NCI-H1694 treated with DMSO at 0.1 percent for 48 hours (cell line): Measurements from ENCODE around the gene TFPI.
"Not testable (repeated sequence)": the region's sequence is repeated elsewhere in the genome, so short reads cannot be mapped to it uniquely, and the experiment has no call there.

ENCODE experiments used
- DNase-seq: peaks from one replicate; lab custom pipeline; 2025; lab: John Stamatoyannopoulos, UW

The TFPI gene

GRCh38 chr2:187528042-187528441, 26.2 kb downstream of the TFPI start:
- no peak for DNase-seq

GRCh38 chr2:187527262-187527661, 27.0 kb downstream of the TFPI start:
- no peak for DNase-seq

GRCh38 chr2:187526792-187527191, 27.4 kb downstream of the TFPI start:
- no peak for DNase-seq

GRCh38 chr2:187525163-187525900, 28.9 kb downstream of the TFPI start:
- no peak for DNase-seq

- no peak for DNase-seq
Measured at GRCh38 chr2:187523325-187523724, 30.9 kb downstream of the TFPI start.

GRCh38 chr2:187520121-187520624, 34.1 kb downstream of the TFPI start:
- DNase-seq = no peak

- DNase-seq = no peak
Measured at GRCh38 chr2:187519419-187520120, 34.7 kb downstream of the TFPI start.

- DNase-seq = not testable (repeated sequence)
Measured at GRCh38 chr2:187517750-187518361, 36.4 kb downstream of the TFPI start.

- DNase-seq = not testable (repeated sequence)
Measured at GRCh38 chr2:187516630-187517510, 37.4 kb downstream of the TFPI start.

- DNase-seq = no peak
Measured at GRCh38 chr2:187514930-187515329, 39.3 kb downstream of the TFPI start.

- not testable (repeated sequence) for DNase-seq
Measured at GRCh38 chr2:187514235-187514829, 39.9 kb downstream of the TFPI start.

- DNase-seq = not testable (repeated sequence)
Measured at GRCh38 chr2:187513460-187514234, 40.6 kb downstream of the TFPI start.

GRCh38 chr2:187511356-187512315, 42.6 kb downstream of the TFPI start:
- DNase-seq = no peak

- DNase-seq = not testable (repeated sequence)
Measured at GRCh38 chr2:187510419-187511355, 43.5 kb downstream of the TFPI start.

GRCh38 chr2:187509667-187510417, 44.4 kb downstream of the TFPI start:
- no peak for DNase-seq

GRCh38 chr2:187506416-187506815, 47.8 kb downstream of the TFPI start:
- DNase-seq = no peak

- no peak for DNase-seq
Measured at GRCh38 chr2:187505065-187505672, 49.1 kb downstream of the TFPI start.
